Upper lobe of left lung (tissue), 6 donors: ENCODE results near the gene CEP89. TPM values are rescaled to one million over a fixed set of nuclear protein-coding genes. Genes with fewer than 3 reads are reported as not detected.

Experiments used
- ATAC-seq, 2 donors: fragments of 200-7000 bp; cut with Tn5 transposase; one replicate each; pipeline ENCODE4 v1.9.1; 2022; ENCODE audit warnings: mild to moderate bottlenecking in 2 of 2, moderate library complexity in 2 of 2; ENCODE audit not compliant: low FRiP score in 2 of 2
- DNase-seq, 2 donors: peaks; one replicate each; pipeline ENCODE4 v3.0.0-alpha.2; 2019 to 2020
- H3K27ac ChIP-seq, 4 donors: fragments of 200-600 bp; sonication (generic); one replicate each; pipeline ENCODE4 v1.5.1; 2016 to 2019
- H3K27me3 ChIP-seq, 4 donors: fragments of 200-600 bp; sonication (generic); one replicate each; pipeline ENCODE4 v1.5.1; 2017 to 2019
- H3K36me3 ChIP-seq, 4 donors: fragments of 200-600 bp; sonication (generic); one replicate each; pipeline ENCODE4 v1.5.1; 2016 to 2019
- H3K4me1 ChIP-seq, 4 donors: fragments of 200-600 bp; sonication (generic); one replicate each; pipeline ENCODE4 v1.5.1; 2018 to 2019
- H3K4me3 ChIP-seq, 4 donors: fragments of 200-600 bp; sonication (generic); one replicate each; pipeline ENCODE4 v1.5.1; 2017 to 2019; ENCODE audit warnings: mild to moderate bottlenecking in 2 of 4, moderate library complexity in 1 of 4
- H3K9me3 ChIP-seq, 4 donors: fragments of 200-600 bp; sonication (generic); one replicate each; pipeline ENCODE4 v1.5.1; 2018 to 2019
- CTCF ChIP-seq, 6 experiments: fragments of 450-650 bp in 4 of 6; fragments of 200-600 bp in 2 of 6; sonication (generic) in 2 of 6; IDR thresholded peaks; one replicate each; pipeline ENCODE4 v1.5.1; 2016 to 2019; ENCODE audit warnings: antibody characterized with exemption in 6 of 6
- EP300 ChIP-seq, 4 donors: sonication (generic); formaldehyde crosslinking; IDR thresholded peaks; one replicate each; pipeline ENCODE4 v1.5.1; 2017; ENCODE audit warnings: antibody characterized with exemption in 4 of 4, control low read depth in 2 of 4
- POLR2A ChIP-seq, 4 donors: fragments of 450-650 bp; IDR thresholded peaks; one replicate each; pipeline ENCODE4 v1.5.1; 2016 to 2017; ENCODE audit warnings: antibody characterized with exemption in 4 of 4, mild to moderate bottlenecking in 2 of 4
- POLR2AphosphoS5 ChIP-seq, 2 donors: sonication (generic); formaldehyde crosslinking; IDR thresholded peaks; one replicate each; pipeline ENCODE4 v1.5.1; 2017; ENCODE audit warnings: antibody characterized with exemption in 2 of 2
- WGBS, 2 donors: methylation state at CpG; one replicate each; pipeline ENCODE4 v1.1.5; 2017 to 2018; 5-methylcytosine and 5-hydroxymethylcytosine counted together
- total RNA-seq, 6 donors: library from RNA; depleted of rRNA in 4 of 6; stranded (reverse); fragments of >200 nt in 4 of 6; gene quantifications; one replicate each; pipeline versions ENCODE4 v1.1.0 to v1.2.1, GENCODE V29; 2016 to 2021
- donor health status: DM: no; HTN: no; CAD: no; lungs with moderate emphysema.
- donor health status: DM: no; HTN: yes; CAD: no; lungs with severe emphysema.

The CEP89 gene
- total RNA-seq, 6 donors from 2014 or later = 10.1 to 16.0 (median 14.1) TPM

GRCh38 chr19:32874605-32875004 lies 97.2 kb downstream of the CEP89 start:
- no peaks in the 10 kb centered on the region for H3K9me3 ChIP-seq
- 80 to 98% methylated on average over 6 to 9 of the region's 9 CpGs for WGBS, 2 donors
- no peak for ATAC-seq
- H3K27me3 ChIP-seq = no peaks in the 10 kb centered on the region
- TF ChIP-seq POLR2A (IDR thresholded peaks at IDR 0.05) = no peak
- no peak for TF ChIP-seq CTCF (IDR thresholded peaks at IDR 0.05)
- TF ChIP-seq POLR2AphosphoS5 (IDR thresholded peaks at IDR 0.05) = no peak
- no peak for TF ChIP-seq EP300 (IDR thresholded peaks at IDR 0.05)
- DNase-seq = no peak
- no peak overlapping the region for H3K27ac ChIP-seq
- peaks cover 0 to 19% (median 9%) of the 10 kb centered on the region in 4 donors for H3K36me3 ChIP-seq
- H3K4me1 ChIP-seq = no peaks in the 10 kb centered on the region
- no peak overlapping the region for H3K4me3 ChIP-seq

DNA sequence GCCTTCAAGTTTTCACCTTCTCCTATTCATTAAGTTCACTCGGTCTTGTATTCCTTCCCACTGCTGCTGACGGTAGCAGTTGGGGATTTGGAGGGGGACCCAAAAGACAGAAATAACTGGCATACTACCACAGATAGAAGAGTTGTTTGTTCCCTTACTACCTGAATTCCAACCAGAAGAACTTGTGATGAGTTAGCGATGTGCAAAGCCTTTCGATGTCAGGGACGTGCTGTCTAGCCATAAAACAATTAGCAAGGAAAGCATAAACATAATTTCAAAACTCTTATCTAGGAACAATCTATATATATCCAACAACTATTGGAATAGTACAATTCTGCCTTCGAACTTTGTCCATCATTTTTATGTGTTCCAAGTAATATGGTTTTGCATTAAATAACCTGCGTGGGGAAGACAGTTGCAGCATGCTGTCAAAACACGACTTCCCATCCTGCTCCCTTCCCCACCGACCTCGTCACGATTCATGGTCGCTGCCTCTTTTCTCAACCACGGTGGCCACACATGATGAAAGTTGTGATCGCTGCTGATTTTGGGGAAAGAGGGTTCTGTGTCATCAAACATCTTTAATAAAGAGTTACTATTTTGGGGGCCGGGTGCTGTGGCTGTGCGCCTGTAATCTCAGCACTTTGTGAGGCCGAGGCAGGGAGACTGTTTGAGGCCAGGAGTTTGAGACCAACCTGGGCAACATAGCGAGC lies 98.4 kb downstream of the CEP89 start:
- DNase-seq (no peak), ATAC-seq (no peak)
- Histone ChIP-seq H3K9me3 (no peaks in the 10 kb centered on the region), H3K4me1 (no peaks in the 10 kb centered on the region), H3K4me3 (no peak overlapping the region), H3K27me3 (no peaks in the 10 kb centered on the region), H3K27ac (no peak overlapping the region), H3K36me3 (peaks cover 0 to 8% (median 3%) of the 10 kb centered on the region in 4 donors)
- no peak for TF ChIP-seq CTCF (IDR thresholded peaks at IDR 0.05)
- TF ChIP-seq POLR2A (IDR thresholded peaks at IDR 0.05) = no peak
- WGBS, 2 donors = 86 to 91% methylated on average over 18 of the region's 18 CpGs

DNA sequence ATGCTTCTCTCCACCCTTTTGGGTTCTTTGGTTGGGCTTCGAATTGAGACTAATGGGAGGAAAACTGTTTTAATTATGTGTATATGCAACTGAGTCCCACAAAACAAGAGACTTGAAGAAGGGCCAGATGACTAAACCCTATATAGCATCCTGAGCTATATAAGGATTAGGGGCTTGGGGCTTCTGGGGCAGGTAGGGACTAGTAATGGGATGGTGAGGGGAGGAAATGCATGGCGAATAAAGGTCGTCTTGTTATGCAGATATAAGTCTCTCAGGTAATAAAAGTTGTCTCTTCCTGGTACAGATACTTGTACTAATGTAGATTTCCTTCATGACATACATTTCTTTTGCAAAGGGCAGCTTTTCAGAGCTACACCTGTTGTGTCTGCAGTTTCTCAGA lies 99.4 kb downstream of the CEP89 start:
- 95 to 98% methylated on average over 3 of the region's 3 CpGs for WGBS, 2 donors
- Histone ChIP-seq H3K9me3 (no peaks in the 10 kb centered on the region), H3K27ac (no peak overlapping the region), H3K27me3 (no peaks in the 10 kb centered on the region), H3K4me3 (no peak overlapping the region), H3K36me3 (peaks cover 0 to 2% (median 0%) of the 10 kb centered on the region in 4 donors), H3K4me1 (no peaks in the 10 kb centered on the region)
- no peak for DNase-seq
- TF ChIP-seq POLR2AphosphoS5 (IDR thresholded peaks at IDR 0.05) (no peak), POLR2A (IDR thresholded peaks at IDR 0.05) (no peak), CTCF (IDR thresholded peaks at IDR 0.05) (no peak), EP300 (IDR thresholded peaks at IDR 0.05) (no peak)
- ATAC-seq = no peak

- no peak for TF ChIP-seq CTCF (IDR thresholded peaks at IDR 0.05)
- no peak for TF ChIP-seq POLR2A (IDR thresholded peaks at IDR 0.05)
- TF ChIP-seq EP300 (IDR thresholded peaks at IDR 0.05) = no peak
- H3K27ac ChIP-seq = no peak overlapping the region
- H3K9me3 ChIP-seq = no peaks in the 10 kb centered on the region
- DNase-seq (peak in 1 of 2 donors; percentile 68), ATAC-seq (no peak)
- no peaks in the 10 kb centered on the region for H3K4me1 ChIP-seq
- no peaks in the 10 kb centered on the region for H3K36me3 ChIP-seq
- 74 to 78% methylated on average over 4 to 11 of the region's 12 CpGs for WGBS, 2 donors
- H3K27me3 ChIP-seq = no peaks in the 10 kb centered on the region
- no peak overlapping the region for H3K4me3 ChIP-seq
These were observed 100.7 kb downstream of the CEP89 start for GRCh38 chr19:32870981-32871451.
